Activated CD8-positive, alpha-beta memory T cell treated with anti-CD3 and anti-CD28 coated beads, Interleukin-2, amount 50 U/mL, for 24 hours (primary cell): Measurements from ENCODE around the gene TMEM167A.

Experiments
- DNase-seq: peaks from one replicate; pipeline ENCODE4 v3.0.0-alpha.2; 2020; ENCODE audit errors: extremely low read depth

Gene TMEM167A

GRCh38 chr5:83076742-83077661 is at the start of gene TMEM167A, which contains the start of gene XRCC4:
Gene TMEM167A (minus strand): TSS chr5:83077394. CDS start chr5:83077323, 71 bp downstream.
Gene XRCC4 (plus strand): TSS chr5:83077547. CDS start chr5:83104920, 27,373 bp downstream.
- DNase-seq, result peak; percentile 90

DNA sequence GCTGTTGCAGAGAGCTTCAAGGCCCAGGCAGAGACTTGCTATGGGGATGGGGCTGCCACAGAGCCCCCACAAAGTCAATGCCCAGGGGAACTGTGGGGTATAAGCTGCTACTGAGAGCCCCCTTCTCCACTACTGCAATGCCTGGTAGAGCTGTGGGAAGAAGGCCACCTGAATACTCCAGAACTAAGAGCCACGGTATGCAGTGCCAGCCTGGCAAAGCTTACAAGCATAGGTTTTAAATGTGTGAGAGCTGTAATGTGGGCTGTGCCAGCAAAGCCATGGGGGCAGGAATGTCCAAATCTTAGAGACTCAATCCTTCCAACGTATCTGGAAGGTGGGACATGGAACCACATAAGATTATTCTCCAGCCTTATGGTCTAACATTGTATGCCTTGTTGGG is 49.3 kb upstream of the TMEM167A start:
- DNase-seq, result no peak

DNA sequence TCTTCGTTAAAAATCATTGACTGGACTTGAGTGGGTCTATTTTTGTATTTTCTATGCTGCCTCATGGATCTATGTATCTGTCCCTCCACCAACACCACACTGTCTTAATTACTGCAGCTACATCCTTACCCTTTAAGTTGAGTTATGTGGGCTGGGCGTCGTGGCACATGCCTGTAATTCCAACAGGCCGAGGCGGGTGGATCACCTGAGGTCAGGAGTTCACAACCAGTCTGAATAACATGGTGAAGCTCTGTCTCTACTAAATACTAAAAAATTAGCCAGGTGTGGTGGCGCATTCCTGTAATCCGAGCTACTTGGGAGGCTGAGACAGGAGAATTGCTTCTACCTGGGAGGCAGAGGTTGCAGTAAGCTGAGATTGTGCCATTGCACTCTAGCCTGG is 48.4 kb upstream of the TMEM167A start:
- DNase-seq, result no peak

DNA sequence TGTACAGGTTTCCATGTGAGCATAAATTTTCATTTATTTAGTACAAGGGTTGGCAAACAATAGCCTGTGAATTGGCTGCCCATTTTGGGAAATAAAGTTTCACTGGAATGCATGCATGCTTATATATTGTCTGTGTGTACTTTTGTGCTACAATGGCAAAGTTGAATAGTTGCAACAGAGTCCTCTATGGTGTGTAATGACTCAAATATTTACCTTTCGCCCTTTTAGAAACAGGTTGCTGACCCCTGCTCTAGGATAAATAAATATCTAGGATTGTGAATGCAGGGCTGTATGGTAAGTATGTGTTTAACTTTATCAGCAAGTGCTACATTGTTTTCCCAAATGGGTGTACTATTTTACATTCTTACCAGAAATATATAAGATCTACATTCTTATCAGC is 47.4 kb upstream of the TMEM167A start:
- DNase-seq, result no peak

DNA sequence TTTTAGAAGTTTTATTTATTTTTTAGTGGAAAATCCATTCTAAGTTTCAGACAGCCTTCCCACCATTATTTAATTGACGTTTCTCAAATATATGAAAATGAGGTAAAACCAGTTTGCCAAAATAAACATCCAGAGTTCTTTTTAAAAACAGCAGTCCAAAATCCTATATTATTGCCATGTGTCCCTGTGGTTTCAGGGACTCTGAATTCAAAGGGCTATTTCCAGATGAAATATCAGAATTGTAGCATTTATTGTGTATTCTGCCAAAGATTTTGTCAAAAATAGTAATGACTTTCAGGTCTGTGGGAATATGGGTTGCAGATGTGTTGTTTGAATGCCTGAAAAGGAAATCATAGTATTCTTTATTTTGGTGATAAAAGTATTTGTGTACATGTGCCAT is 41.8 kb upstream of the TMEM167A start:
- DNase-seq, result no peak

- DNase-seq, result no peak
These were observed 41.3 kb upstream of the TMEM167A start for GRCh38 chr5:83118471-83118870.

- no peak for DNase-seq
These were observed 38.6 kb upstream of the TMEM167A start for GRCh38 chr5:83115816-83116215.

DNA sequence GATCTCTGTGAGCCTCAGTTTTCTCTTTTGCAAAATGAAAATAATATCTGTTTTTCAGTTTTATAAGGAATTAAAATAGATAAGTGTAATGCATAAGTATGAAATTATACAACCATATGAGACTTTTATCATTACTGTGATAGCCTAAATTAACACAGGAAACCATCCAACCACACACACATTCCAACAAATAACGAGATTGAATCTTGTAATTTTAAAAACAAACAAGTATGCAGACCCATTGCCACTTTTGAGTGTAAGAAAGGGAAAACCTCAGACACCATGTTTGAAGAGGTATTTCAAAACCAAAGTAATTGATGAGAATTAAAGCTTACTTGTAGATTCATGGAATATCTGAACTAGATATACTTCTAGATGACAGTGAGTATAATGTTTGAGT is 32.2 kb upstream of the TMEM167A start:
- no peak for DNase-seq

DNA sequence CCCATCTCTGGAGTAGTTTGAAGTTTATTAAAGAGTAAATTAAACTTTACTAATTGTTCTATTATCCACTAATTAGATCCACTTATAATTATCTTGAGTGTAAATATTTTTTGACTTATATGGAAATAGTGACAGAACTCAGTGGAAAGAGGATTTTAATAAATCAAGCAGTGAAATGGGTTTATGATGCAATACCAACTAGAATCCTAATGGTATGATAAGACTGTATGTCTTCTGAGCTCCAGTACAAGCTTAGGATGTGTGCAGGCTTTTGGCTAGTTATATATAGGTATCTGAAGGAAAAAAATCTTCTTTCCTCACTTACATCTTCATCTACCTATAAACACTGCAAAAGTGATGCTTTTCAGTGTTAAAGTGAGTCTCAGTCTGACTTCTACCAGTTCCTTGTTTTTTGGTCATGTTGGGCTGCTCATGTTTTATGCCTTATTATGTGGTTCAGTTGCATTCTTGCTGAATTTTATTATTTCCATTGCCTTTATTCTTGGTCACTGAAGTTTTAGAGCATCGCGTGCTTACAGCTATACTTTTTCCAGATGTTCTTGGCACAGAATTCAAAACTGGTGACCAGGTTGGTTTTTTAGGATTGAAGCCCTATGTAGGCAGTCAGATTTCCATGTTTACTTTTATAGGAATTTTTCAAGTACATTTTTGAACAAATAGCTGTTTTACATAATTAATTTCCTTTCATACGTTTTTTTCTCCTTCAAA is 30.7 kb upstream of the TMEM167A start:
- DNase-seq, result no peak

GRCh38 chr5:83104021-83104420 is 26.8 kb upstream of the TMEM167A start:
- no peak for DNase-seq

DNA sequence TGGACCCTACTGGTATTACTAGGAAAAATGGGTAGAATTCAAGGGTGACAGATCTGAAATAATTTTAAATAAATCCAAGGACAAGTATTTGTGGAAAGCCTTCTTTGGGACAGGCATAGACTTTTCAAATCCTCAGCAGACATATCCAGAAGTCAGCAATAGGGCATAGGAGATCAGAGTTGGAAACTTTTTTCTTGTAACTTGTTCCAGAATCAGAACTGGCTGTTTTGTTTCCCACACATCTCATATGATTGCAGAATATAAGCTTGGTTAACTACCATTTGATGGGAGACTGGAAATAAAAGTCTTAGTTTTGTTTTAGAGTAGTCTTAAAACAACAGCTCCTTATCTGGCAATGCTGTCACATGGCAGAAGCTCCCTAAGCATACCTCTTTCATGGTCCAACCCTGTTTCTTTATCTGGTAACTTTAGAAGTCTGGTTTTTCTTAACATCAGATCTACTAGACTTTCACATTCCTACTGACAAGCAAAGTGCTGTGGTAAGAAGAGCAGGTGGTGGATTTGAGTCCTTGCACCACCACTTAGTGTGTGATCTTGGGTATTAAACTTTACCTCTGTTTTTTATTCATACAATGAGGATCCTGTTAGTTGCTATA is 25.3 kb upstream of the TMEM167A start:
- DNase-seq, result no peak

DNA sequence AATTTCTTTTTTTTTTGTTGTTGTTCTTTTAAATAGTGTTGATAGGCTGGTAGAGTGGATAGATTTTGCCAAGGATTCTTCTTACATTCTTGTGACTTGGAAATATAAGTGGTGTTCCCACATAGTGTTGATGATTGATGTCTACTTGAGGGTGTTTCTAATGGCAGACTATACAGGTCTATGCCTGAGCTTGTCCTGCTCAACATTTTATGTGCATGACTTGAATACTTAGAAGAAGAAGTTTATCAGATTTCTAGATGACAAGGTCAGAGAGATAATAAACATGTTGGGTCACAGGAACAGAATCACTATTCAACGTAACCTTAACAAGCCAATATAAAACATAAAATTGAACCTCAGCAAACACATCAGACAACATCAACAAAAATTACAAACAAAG is 24.3 kb upstream of the TMEM167A start:
- no peak for DNase-seq

GRCh38 chr5:83099445-83099844 is 22.3 kb upstream of the TMEM167A start:
- no peak for DNase-seq

DNA sequence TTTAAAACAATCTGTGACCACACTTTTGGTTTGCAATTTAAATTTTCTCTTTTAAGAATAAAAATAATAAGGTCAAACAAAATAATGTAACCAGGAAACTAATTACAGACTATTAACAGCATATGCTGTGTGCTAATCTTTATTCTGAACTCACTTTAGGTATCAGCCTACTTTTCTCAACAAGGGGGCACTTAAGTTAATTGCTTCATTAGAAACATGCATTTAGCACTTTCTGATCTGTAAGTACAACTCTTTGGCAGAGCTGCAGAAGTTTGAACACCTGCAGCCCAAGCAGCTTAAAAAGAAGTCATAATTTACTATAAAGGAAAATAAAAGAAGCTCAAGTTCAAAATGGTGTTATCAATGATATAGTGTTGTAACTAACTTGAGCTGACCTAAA is 21.8 kb upstream of the TMEM167A start:
- no peak for DNase-seq

DNA sequence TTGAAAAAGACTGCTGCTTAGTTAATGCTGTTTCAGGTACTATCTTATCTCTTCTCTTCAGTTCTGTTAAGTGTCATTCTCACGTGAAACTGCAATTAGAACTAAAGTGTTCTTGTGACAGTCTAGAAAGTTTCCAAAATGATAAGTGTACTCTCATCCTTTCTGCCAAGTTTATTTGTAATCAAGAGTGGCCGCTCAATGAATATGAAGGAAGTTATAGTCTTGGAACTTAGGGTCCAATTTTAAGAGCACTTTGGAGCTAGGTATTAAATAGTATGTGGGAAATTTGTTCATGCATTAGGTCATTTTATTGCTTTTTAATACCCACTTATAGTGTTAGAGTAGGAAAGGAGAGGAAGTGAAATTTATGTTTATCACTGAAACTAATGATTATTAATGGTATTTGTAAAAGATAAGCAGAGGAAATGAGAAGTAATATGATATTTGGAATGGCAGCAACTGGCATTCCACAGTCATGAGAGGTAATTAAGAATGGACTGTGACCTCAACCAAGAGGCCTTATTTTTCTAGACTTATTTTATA is 20.6 kb upstream of the TMEM167A start:
- DNase-seq, result no peak

DNA sequence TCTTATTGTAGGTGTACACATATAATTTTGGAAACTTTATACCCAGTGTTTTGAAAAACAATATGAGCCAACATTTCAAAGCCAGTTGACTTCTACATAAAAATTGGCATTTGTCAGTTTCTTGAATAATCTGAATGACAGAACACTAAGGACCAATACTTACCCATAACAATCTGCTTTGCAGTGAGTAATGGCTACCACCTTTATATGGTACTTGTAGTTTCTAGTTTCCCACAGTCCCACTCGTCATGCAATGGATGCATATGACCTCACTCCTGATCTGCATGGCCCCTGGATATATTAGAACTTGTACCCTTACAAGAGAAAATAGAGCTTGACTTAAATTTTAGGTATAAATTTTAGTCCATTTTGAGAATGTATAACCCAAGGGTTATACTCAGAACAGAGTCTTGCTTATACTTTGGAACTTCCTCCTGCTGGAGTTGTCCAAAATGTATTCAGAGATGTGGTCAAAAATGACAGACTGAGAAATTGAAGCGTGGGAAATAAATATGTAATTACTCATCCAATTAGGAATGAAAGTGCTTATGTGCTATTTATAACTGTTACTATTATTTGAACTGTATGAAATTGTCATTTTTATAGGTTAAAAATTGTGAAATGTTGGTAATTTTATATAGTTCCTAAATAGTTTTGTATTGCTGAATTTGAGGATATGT is 19.6 kb upstream of the TMEM167A start:
- DNase-seq, result no peak

- DNase-seq, result no peak
These were observed 18.9 kb upstream of the TMEM167A start for GRCh38 chr5:83095957-83096539.

DNA sequence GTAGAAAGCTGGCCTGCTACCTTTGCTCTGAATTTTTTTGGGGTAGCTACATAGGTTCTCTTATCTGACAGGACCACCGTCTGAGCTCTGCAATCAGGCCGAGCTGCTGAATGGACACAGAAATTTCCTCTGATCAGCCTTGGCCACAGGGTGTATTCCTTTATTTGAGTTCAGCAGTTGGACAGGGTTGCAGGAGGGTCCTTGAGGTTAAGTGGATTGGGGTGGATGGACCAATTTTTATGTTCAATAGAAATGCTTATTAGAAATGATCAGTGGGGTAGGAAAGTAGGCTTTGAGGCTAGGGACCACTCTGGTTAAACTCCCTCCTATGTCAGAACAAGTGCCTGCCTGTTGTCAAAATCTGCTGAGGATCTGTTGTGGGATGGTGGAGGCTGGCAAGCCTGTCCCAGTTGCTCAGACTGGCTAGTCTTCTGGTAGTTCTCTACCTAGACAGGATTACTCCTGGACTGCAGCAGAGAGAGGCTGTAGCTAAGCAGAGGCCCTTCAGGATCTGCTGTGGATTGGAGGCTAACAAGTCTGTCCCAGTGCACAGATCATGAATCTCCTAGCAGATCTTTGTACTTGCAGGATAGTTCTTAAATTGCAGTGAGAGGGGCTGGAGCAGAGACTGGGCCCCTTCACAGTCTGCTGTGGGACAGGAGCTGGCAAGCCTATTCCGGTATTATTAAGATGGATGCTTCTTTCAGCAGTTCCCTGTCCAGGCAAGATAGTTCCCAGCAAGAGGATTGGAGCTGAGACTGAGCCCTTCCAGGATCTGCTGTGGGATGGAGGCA is 18.2 kb upstream of the TMEM167A start:
- no peak for DNase-seq

DNA sequence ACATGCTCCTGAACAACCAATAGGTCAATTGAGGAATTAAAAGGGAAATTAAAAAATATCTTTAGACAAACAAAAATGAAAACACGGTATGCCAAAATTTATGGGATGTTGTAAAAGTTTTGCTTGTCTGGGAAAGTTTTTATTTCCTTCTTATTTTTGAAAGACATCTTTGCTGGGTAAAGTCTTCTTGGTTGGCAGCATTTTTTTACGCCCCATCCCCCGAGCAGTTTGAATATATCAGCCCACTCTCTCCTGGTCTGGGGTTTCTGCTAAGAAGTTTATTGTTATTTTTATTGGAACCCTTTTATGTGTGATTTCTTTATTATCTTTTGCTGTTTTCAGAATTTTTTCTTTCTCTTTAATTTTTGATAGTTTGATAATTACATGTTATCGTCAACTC is 16.5 kb upstream of the TMEM167A start:
- no peak for DNase-seq

DNA sequence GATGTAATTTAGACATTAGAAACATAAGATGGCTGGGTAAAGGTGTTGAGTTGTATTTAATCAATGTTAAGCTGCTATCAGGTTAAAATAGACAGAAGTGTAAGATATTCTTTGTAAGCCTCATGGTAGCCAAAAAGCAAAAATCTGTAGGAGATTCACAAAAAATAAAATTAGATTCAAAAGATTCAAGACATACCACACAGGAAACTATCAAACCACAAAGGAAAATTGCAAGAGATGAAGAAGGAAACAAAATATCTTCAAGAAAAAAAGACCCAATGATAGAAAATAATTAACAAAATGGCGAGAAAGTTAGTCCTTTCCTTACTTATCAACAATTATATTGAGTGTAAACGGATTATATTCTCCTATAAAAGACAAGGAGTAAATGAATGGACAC is 15.4 kb upstream of the TMEM167A start:
- no peak for DNase-seq
